HCT116 (cell line): ENCODE data around the gene TNNC1. TPM values are rescaled to one million over a fixed set of nuclear protein-coding genes. Genes with fewer than 3 reads are reported as not detected.

Source experiments
- ATAC-seq: fragments of 200-7000 bp; cut with Tn5 transposase; 2 replicates; pipeline ENCODE4 v1.9.1; 2020; ENCODE audit warnings: mild to moderate bottlenecking, moderate library complexity
- BruUV-seq: library from RNA; stranded (reverse); fragments of 400-500 nt; replicated peaks from 2 replicates; lab custom pipeline; 2021; lab: Mats Ljungman, UMichigan
- CTCF ChIA-PET: fragments of 300-600 bp; sonication (Branson Sonifier 250); formaldehyde crosslinking; loops from one replicate; lab custom pipeline; 2021; ENCODE audit warnings: antibody characterized with exemption; lab: Charles Lee
- POLR2A ChIA-PET: fragments of 300-600, 350-600 bp; sonication (Branson Sonifier 250); formaldehyde crosslinking; loops from one replicate; lab custom pipeline; 2021; ENCODE audit warnings: antibody characterized with exemption; lab: Charles Lee
- RAD21 ChIA-PET, 2 experiments: fragments of 300-600 bp; sonication (Branson Sonifier 250); formaldehyde crosslinking; loops; one replicate each; lab custom pipeline; 2023; ENCODE audit warnings: low total read pairs in 2 of 2; ENCODE audit not compliant: uncharacterized antibody in 2 of 2, unreplicated experiment in 2 of 2, low non-redundant PET in 1 of 2; lab: Charles Lee
- DNase-seq: peaks from one replicate; pipeline ENCODE4 v3.0.0-alpha.2; 2010; ENCODE audit warnings: low read depth, low spot score
- H2AFZ ChIP-seq: fragments of 200-600 bp; shearing (Covaris generic), sonication (generic); 2 replicates; pipeline ENCODE4 v1.6.1; 2017; ENCODE audit warnings: low read depth, mixed run types, mixed read lengths, antibody characterized with exemption, low read length; ENCODE audit not compliant: poor library complexity, severe bottlenecking
- H3K27ac ChIP-seq: 2 replicates; pipeline ENCODE4 v1.5.1; 2012; ENCODE audit warnings: low read depth, low read length
- H3K27me3 ChIP-seq: fragments of 200-600 bp; sonication (generic); 2 replicates; pipeline ENCODE4 v1.6.1; 2016; ENCODE audit warnings: mixed run types, low read length, mixed read lengths; ENCODE audit not compliant: insufficient read depth
- H3K36me3 ChIP-seq, 2 experiments: fragments of 200-500 bp in 1 of 2; fragments of 200-600 bp in 1 of 2; sonication (Bioruptor generic) in 1 of 2; sonication (generic) in 1 of 2; 2 replicates each; pipeline versions ENCODE4 v1.5.1 to v1.6.1; 2014 to 2016; ENCODE audit warnings: low read length in 2 of 2, inconsistent platforms in 1 of 2, mixed read lengths in 1 of 2, mixed run types in 1 of 2; ENCODE audit not compliant: insufficient read depth in 2 of 2, control insufficient read depth in 1 of 2
- H3K4me1 ChIP-seq, 2 experiments: fragments of 200-600 bp in 1 of 2; sonication (generic) in 1 of 2; 2 replicates each; pipeline versions ENCODE4 v1.5.1 to v1.6.1; 2012 to 2017; ENCODE audit warnings: low read length in 2 of 2, inconsistent platforms in 1 of 2, mild to moderate bottlenecking in 1 of 2, mixed read lengths in 1 of 2, mixed run types in 1 of 2, moderate library complexity in 1 of 2; ENCODE audit not compliant: insufficient read depth in 2 of 2, control insufficient read depth in 1 of 2
- H3K4me2 ChIP-seq: fragments of 200-600 bp; sonication (generic); 2 replicates; pipeline ENCODE4 v1.6.1; 2017; ENCODE audit warnings: mixed run types, low read length, mixed read lengths
- H3K4me3 ChIP-seq, 2 experiments: fragments of 200-600 bp in 1 of 2; sonication (generic) in 1 of 2; replicated peaks in 1 of 2; 2 replicates each; pipeline ENCODE4 v1.5.1; 2011 to 2016; ENCODE audit warnings: low read length in 2 of 2, control low read depth in 1 of 2, low read depth in 1 of 2, mild to moderate bottlenecking in 1 of 2, mixed read lengths in 1 of 2, mixed run types in 1 of 2
- H3K79me2 ChIP-seq: fragments of 200-600 bp; sonication (generic); 2 replicates; pipeline ENCODE4 v1.6.1; 2017; ENCODE audit warnings: mild to moderate bottlenecking, mixed run types, low read length, moderate library complexity, mixed read lengths; ENCODE audit not compliant: insufficient read depth
- H3K9ac ChIP-seq: fragments of 200-600 bp; sonication (generic); 2 replicates; pipeline ENCODE4 v1.6.1; 2016; ENCODE audit warnings: low read length, mixed read lengths
- H3K9me2 ChIP-seq: fragments of 200-600 bp; sonication (generic), shearing (Covaris generic); 2 replicates; pipeline ENCODE4 v1.6.1; 2017; ENCODE audit warnings: mixed run types, mild to moderate bottlenecking, moderate library complexity; ENCODE audit not compliant: insufficient read depth
- H3K9me3 ChIP-seq, 2 experiments: fragments of 200-500 bp in 1 of 2; fragments of 200-600 bp in 1 of 2; sonication (Bioruptor generic) in 1 of 2; sonication (generic) in 1 of 2; 2 replicates each; pipeline ENCODE4 v1.6.1; 2014 to 2017; ENCODE audit warnings: low read length in 2 of 2, mixed read lengths in 2 of 2, inconsistent platforms in 1 of 2, low read depth in 1 of 2, mild to moderate bottlenecking in 1 of 2, mixed run types in 1 of 2, moderate library complexity in 1 of 2; ENCODE audit not compliant: control insufficient read depth in 1 of 2, insufficient read depth in 1 of 2
- H4K20me1 ChIP-seq: fragments of 200-600 bp; sonication (generic), shearing (Covaris generic); 2 replicates; pipeline ENCODE4 v1.6.1; 2017; ENCODE audit warnings: mixed run types, mild to moderate bottlenecking, moderate library complexity; ENCODE audit not compliant: insufficient read depth
- CEBPB ChIP-seq: IDR thresholded peaks from 2 replicates; pipeline ENCODE4 v1.6.1; 2012; ENCODE audit warnings: low read depth
- EGR1 ChIP-seq: IDR thresholded peaks from 2 replicates; pipeline ENCODE4 v1.6.1; 2012; ENCODE audit warnings: low read depth
- ELF1 ChIP-seq: IDR thresholded peaks from 2 replicates; pipeline ENCODE4 v1.6.1; 2012; ENCODE audit warnings: low read depth, borderline replicate concordance
- EZH2 ChIP-seq: fragments of 200-600 bp; sonication (generic); IDR thresholded peaks from 2 replicates; pipeline ENCODE4 v1.6.1; 2017; ENCODE audit warnings: antibody characterized with exemption, mixed run types
- FOSL1 ChIP-seq: IDR thresholded peaks from 2 replicates; pipeline ENCODE4 v1.6.1; 2012; ENCODE audit warnings: low read depth
- JUND ChIP-seq: IDR thresholded peaks from 2 replicates; pipeline ENCODE4 v1.6.1; 2012
- POLR2A ChIP-seq: IDR thresholded peaks from 2 replicates; pipeline ENCODE4 v1.7.0; 2011; ENCODE audit warnings: borderline replicate concordance; ENCODE audit not compliant: insufficient read depth, insufficient read length; ENCODE audit errors: extremely low read depth
- POLR2AphosphoS5 ChIP-seq: IDR thresholded peaks from 2 replicates; pipeline ENCODE4 v1.6.1; 2011; ENCODE audit warnings: mild to moderate bottlenecking, low read depth, low read length, moderate library complexity
- RAD21 ChIP-seq: IDR thresholded peaks from 2 replicates; pipeline ENCODE4 v1.6.1; 2012; ENCODE audit warnings: low read depth, mild to moderate bottlenecking
- REST ChIP-seq: IDR thresholded peaks from 2 replicates; pipeline ENCODE4 v1.6.1; 2012; ENCODE audit warnings: low read depth
- SIN3A ChIP-seq: IDR thresholded peaks from 2 replicates; pipeline ENCODE4 v1.6.1; 2012; ENCODE audit warnings: low read depth
- SRF ChIP-seq: IDR thresholded peaks from 2 replicates; pipeline ENCODE4 v1.6.1; 2012; ENCODE audit warnings: low read depth
- TCF7L2 ChIP-seq: IDR thresholded peaks from 2 replicates; pipeline ENCODE4 v1.7.0; 2011; ENCODE audit warnings: borderline replicate concordance, inconsistent platforms; ENCODE audit not compliant: insufficient read depth, insufficient read length; ENCODE audit errors: extremely low read depth
- YY1 ChIP-seq: IDR thresholded peaks from 2 replicates; pipeline ENCODE4 v1.6.1; 2011; ENCODE audit warnings: low read length, low read depth, moderate library complexity, mild to moderate bottlenecking; ENCODE audit not compliant: insufficient replicate concordance; ENCODE audit errors: extremely low read depth
- ZBTB33 ChIP-seq: IDR thresholded peaks from 2 replicates; pipeline ENCODE4 v1.6.1; 2011; ENCODE audit warnings: mild to moderate bottlenecking, low read length, moderate library complexity; ENCODE audit not compliant: insufficient replicate concordance; ENCODE audit errors: extremely low read depth
- ZFX ChIP-seq: fragments of 450-650 bp; IDR thresholded peaks from 2 replicates; pipeline ENCODE4 v1.6.1; 2017
- ZNF274 ChIP-seq: fragments of 200-500 bp; sonication (Bioruptor generic); IDR thresholded peaks from 2 replicates; pipeline ENCODE4 v1.6.1; 2014; ENCODE audit warnings: mild to moderate bottlenecking, low read depth, low read length, inconsistent platforms
- intact Hi-C: fragments of 100-400 bp; cut with micrococcal nuclease; formaldehyde crosslinking; loops from 2 replicates; pipeline ENCODE4 v1.10.0; 2022
- total RNA-seq: library from RNA; stranded (reverse); gene quantifications from one replicate; pipeline ENCODE4 v1.2.1, GENCODE V29; 2021; ENCODE audit not compliant: unreplicated experiment
- TF ChIP-seq, protein P1 (sequence below): IDR thresholded peaks from 2 replicates; pipeline ENCODE4 v1.6.1; 2012

The TNNC1 gene
- total RNA-seq, 1 experiment from 2014 or later = 2.2 TPM

- no peak overlapping the region for H3K4me3 ChIP-seq
- H3K9me2 ChIP-seq = no peaks in the 10 kb centered on the region
- H2AFZ ChIP-seq = no peak overlapping the region
- intact Hi-C loops = no loop called here
- peaks cover 2% of the 10 kb centered on the region; the same call in 1 of the 2 replicates for H3K79me2 ChIP-seq
- no peak for DNase-seq
- no peak for ATAC-seq
- H3K4me1 ChIP-seq = peaks cover 46 to 57% of the 10 kb centered on the region in 2 experiments
- POLR2A ChIA-PET = no interaction called here
- TF ChIP-seq RAD21 (no peak), SRF (no peak), CEBPB (no peak), TCF7L2 (no peak), POLR2A (no peak), ZFX (no peak), ELF1 (no peak), JUND (no peak), EGR1 (no peak), POLR2AphosphoS5 (no peak), REST (no peak), FOSL1 (no peak), ZNF274 (no peak), ZBTB33 (no peak), SIN3A (no peak), YY1 (no peak), EZH2 (no peak)
- TF ChIP-seq, protein P1, sequence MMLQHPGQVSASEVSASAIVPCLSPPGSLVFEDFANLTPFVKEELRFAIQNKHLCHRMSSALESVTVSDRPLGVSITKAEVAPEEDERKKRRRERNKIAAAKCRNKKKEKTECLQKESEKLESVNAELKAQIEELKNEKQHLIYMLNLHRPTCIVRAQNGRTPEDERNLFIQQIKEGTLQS = no peak
- CTCF ChIA-PET = no interaction called here
- H3K4me2 ChIP-seq = peak overlapping the region; percentile 65
- no peaks in the 10 kb centered on the region for H4K20me1 ChIP-seq
- H3K27ac ChIP-seq = peak overlapping the region; percentile 21
- RAD21 ChIA-PET = no interaction called here
- H3K9ac ChIP-seq = no peak overlapping the region
- H3K27me3 ChIP-seq = no peaks in the 10 kb centered on the region
- no peaks in the 10 kb centered on the region for H3K36me3 ChIP-seq
- BruUV-seq = no TSS peak
- H3K9me3 ChIP-seq = no peaks in the 10 kb centered on the region
These were observed 3.2 kb downstream of the TNNC1 start for GRCh38 chr3:52450489-52451236.
